Peyer's patch (tissue), 4 donors: Measurements from ENCODE around the gene HCAR1.
"Not testable (repeated sequence)": the region's sequence is repeated elsewhere in the genome, so short reads cannot be mapped to it uniquely, and the experiment has no call there.

Experiments used
- CTCF ChIP-seq, 6 experiments: fragments of 450-650 bp in 4 of 6; fragments of 200-600 bp in 2 of 6; sonication (generic) in 1 of 6; IDR thresholded peaks; one replicate each; pipeline ENCODE4 v1.5.1; 2017 to 2019; ENCODE audit warnings: antibody characterized with exemption in 6 of 6, mild to moderate bottlenecking in 3 of 6, moderate library complexity in 1 of 6
- POLR2A ChIP-seq, 2 donors: fragments of 450-650 bp; IDR thresholded peaks; one replicate each; pipeline ENCODE4 v1.5.1; 2017; ENCODE audit warnings: antibody characterized with exemption in 2 of 2, mild to moderate bottlenecking in 2 of 2, moderate library complexity in 2 of 2

DNA sequence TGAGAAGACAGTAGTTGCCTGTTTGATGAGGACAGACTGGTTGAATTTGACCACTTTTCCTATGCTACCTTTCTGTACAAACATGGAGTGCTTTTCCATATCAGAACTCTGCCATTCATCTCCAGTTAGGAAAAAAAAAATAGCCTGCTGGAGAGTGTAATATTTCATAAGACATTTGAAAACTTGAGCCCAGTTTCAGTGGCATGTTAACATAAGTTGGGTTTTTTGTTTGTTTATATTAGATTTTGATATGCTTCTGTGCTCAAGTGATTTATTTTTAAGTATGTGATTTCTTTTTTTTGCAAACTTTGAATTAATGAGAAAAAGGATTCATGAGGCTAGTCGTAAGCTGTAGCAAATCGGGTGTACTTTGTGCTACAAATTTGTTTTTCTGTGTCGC lies 26.8 kb downstream of the HCAR1 start:
- not testable (repeated sequence) for TF ChIP-seq CTCF, POLR2A (IDR thresholded peaks at IDR 0.05)
